GM18499 (cell line): ENCODE data around the gene MTSS2.

Source experiments
- ATAC-seq: cut with Tn5 transposase; IDR thresholded peaks from one replicate; pipeline ENCODE4 v1.9.1; 2021; ENCODE audit warnings: moderate number of reproducible peaks; ENCODE audit not compliant: insufficient read depth, unreplicated experiment

The MTSS2 gene

GRCh38 chr16:70715055-70715858, 29.4 kb upstream of the MTSS2 start:
- ATAC-seq = no peak

- no peak for ATAC-seq
Observed at GRCh38 chr16:70714581-70715054, 28.8 kb upstream of the MTSS2 start.

DNA sequence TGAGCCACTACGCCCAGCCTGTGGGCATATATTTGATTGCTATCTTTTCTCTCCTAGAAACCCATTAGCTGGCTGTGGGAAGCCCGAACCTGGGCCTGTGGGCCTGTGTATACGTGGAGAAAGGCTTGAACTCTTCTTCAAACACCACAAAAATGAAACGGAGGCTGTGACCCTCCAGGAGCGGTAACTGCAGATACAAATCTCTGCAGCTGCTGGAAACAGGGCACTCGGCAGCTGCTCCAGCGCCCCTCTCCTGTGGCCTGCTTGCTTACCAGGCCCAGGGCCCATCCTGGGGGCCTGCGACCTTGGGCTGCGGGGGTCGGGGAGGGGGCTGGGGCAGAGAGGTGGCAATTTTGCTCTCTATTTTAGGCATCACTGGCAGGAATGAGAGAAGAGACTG, 28.0 kb upstream of the MTSS2 start:
- no peak for ATAC-seq

DNA sequence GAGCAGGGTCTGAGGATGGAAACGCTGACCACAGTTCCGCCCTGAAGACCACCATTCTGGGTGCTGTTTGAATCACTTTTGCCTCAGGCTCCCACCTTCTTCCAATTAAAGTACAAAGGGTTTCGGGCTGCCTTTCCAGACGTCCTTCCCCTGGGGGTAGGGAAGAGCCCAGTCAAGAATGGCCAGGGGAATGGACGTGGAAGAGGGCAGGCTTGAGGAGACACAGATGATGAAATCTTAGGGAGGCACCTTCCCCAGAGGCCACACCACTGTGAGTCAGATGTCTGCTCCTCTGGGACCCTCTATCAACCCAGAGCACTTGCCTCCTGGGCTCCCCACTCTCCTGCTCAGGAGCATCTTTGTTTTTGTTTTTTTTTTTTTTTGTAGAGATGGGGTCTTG, 27.5 kb upstream of the MTSS2 start:
- ATAC-seq = no peak

DNA sequence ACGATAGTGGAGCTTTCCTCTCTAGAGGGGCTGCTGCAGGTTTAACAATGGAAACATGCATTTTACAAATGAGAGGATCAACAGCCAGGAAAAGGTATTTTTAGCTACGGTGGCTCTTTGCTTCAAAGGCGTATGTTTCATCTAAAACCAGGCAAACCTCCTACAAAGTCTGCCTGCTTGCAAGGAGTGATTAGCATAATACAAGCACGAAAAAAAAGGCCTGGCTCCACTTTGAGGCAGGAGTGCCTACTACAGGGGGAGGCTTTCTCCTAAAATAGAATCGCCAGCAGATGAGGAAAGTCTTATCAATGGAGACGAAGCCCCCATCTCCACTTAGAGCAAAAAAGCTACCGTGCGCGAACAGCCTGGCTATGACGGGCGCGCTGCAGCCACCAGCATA, 27.1 kb upstream of the MTSS2 start:
- ATAC-seq = no peak

GRCh38 chr16:70712359-70712758, 26.5 kb upstream of the MTSS2 start:
- ATAC-seq = no peak

DNA sequence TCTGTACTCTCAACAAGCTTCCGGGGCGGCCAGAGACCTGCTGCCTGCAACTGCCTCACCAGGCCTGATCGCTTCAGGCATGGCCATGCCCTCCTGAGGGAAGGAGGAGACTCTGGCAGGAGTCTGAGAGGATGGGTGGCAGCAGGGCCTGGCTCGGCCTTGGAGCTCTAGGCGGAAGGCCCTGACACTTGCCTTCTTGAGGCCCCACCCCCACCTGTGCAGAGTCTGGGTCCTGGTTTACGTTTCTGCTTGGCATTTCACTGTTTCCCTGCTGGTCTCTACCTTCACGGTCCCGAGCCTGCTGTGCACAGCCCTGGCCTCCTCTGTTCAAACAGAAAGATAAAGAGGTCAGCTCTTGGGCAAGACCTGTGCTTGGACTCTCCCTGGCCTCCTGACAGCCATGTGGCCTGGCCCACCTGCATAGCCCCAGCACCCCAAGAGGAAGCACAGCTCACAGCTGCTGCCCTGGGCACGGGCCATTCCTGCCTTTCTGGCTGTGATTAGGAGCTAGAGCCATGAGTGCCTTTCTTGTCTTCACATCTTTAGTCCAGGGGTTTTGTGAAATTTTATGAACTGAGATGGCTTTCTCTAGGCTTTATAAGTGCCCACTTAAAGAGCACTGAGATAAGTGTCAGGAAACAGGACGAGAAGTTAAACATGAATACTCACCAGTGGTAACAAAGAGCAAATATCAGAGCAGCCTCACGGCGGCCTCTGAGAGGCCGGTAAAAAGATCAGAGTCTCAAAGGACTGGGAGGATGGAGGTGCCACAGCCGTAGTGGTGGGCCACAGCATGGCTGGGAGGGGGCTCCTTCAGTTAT, 25.6 kb upstream of the MTSS2 start:
- no peak for ATAC-seq

DNA sequence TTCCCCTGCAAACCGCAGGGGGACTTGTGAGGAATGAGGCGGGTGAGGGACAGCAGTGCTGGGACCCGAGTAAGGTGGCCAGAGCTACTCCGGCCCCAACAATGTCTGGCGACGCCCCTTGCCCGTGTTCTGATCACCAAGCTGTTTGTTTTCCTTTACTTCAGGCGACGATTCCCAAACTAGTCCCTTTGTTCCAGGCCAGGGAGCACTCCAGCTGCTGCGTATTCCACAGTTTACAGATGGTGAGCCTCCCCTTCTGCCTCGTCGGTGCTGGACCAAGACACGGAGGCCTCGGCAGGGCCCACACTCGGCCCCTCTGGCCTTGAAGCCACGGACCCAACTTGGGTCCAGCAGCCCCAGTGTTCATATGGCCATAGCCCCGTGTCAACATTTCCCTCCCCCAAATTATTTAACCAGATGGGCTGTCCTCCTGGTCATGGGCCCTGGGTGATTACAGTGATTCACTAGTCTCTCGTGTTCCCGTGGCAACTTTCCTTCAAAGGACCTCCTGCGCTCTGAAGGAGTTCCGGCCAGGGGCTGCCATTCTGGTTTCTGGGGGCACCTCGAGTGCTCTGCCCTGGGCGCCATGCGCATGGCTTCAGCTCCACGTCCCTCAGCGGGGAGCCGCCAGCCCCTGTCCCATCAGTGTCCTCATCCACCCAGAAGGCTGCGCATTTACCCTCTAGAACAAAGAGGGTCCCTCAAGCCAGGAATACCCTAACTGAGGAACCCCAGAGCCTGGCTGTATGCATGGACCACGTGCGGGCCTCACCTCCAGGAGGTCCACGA, 24.8 kb upstream of the MTSS2 start:
- no peak for ATAC-seq

DNA sequence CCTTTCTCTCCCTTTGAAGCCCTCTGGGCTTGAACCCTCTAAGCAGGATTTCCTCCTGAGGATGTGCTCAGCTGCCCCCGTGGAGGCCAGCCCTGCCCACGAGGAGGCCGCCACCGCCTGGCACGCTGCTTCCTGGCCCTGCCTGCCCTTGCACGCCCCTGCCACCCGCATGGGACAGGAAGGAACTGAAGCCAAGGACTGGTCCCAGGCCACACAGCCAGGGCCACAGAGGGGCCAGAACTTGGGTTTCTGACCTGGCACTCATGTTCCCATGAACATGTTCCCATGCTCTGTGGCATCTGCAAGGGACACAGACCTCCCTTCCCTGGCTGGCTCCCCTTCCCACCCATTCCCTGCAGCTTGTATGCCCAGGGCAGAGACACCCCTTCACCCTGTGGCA, 24.1 kb upstream of the MTSS2 start:
- no peak for ATAC-seq

GRCh38 chr16:70709457-70709856, 23.6 kb upstream of the MTSS2 start:
- ATAC-seq = no peak

GRCh38 chr16:70708366-70709246, 22.8 kb upstream of the MTSS2 start:
- no peak for ATAC-seq

DNA sequence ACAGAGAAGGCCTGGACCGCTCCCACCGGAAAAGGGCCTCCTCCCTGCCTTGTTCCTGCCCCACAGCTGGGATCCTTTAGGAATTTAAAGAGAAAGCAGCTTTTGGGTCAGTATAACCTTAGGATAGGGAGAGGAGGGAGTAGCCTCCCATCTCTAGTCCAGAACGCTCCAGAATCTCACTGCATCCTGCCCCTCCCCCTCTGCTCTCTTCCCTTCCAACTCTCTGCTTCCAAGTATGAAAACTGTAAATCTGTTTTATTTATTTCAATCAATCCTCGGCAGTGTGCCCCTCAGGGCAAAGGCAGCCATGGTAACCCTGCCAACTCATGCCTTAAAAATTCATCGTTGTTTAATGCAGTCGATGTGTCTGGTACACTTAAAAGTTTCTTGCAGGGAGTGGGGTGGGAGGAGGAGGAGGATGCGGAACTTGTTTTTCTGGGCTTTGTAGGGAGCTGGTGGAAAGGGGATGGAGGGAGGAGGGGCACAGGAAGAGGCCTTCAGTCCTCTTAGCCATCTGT, 21.2 kb upstream of the MTSS2 start:
- no peak for ATAC-seq

- no peak for ATAC-seq
Observed at GRCh38 chr16:70705056-70705455, 19.2 kb upstream of the MTSS2 start.

GRCh38 chr16:70704586-70704985, 18.7 kb upstream of the MTSS2 start:
- ATAC-seq = no peak

GRCh38 chr16:70703835-70704381, 18.1 kb upstream of the MTSS2 start:
- ATAC-seq = no peak

DNA sequence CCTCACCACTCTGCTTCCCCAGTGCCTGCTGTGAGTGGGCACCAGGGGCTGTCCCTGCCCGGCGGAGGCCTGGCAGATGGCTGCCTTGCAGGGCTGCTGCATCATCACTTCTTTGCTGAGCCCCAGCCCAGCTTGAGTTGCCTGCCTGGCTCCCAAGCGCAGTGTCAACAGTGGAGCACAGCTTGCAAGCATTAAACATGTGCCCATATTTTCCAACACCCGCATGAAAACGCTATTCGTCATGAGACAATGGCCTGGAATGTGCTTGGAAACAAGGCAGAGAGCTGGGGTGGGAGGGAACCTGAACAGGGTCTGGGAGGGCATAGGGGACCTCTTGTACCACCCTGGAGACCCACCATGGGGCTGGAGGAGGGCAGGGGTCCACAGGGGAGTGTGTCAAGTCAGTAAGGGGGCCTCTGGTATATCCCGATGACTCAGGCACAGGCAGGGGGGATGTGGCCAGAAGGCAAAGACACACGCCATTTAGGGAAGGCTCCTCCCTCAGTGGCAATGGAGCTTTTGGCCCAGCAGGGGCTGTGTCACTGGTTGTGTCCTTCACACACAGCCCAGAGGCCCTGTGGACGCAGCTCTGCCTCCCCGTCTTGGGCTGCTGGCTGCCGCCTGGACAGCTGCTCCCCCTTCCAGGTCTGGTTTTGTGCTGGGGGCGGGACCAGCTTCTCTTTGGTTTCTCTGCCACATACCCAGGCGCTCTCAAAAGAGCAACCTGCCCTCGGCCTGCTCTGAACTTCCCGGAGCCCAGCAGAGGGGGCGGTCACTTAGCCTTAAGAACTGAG, 17.4 kb upstream of the MTSS2 start:
- ATAC-seq = no peak

GRCh38 chr16:70702624-70703023, 16.8 kb upstream of the MTSS2 start:
- no peak for ATAC-seq

DNA sequence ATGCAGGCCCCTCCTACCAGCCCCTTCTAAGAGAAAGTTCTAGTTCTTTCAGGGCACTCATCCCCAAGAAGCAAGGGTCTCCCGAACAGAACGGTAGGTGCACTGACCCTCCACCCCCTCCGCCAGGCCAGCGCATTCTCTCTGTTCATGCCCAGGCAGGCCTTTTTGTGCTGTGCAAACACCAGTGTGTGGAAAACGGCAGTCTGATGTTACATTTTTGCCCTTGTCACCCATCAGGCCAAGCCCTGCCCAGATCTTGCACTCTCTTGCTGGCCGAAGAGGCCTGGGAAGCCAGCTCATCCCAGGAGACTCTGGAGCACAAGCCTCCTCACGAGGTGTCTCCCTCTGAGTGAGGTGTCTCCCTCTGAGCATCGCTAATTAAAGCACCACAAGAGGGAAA, 16.1 kb upstream of the MTSS2 start:
- ATAC-seq = no peak

DNA sequence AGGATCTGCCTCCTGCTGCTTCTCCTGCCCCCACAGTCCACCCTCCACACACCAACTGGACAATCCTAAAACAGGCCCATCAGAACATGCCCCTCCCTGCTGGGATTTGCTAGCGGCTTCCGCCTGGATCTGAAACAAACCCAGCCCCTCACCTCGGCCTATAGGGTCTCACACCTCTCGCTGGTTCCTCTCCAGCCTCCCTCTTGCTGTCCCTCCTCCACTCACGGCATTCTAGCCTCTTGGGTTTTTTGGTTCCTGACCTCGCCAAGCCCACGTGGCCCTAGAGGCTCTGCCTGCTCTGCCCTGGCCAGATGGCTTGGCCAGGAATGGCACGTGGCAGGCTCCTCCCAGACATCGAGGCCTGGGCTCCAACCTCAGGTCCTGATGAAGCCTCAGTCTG, 15.7 kb upstream of the MTSS2 start:
- no peak for ATAC-seq
